ENCODE results near the gene SDK2. TPM values are rescaled to one million over a fixed set of nuclear protein-coding genes. Genes with fewer than 3 reads are reported as not detected.

Gene SDK2
- total and polyA plus RNA-seq, 7 experiments from 2014 or later: 0.64 to 14.1 (median 8.2) TPM

- Histone ChIP-seq H3K27me3 (ENCODE audit: control insufficient read depth in 2 of 2, insufficient read depth in 2 of 2, low read length in 2 of 2) (no peaks in the 10 kb centered on the region), H3K4me1 (ENCODE audit: control insufficient read depth in 2 of 2, insufficient read depth in 2 of 2, low read length in 2 of 2) (peaks cover 40 to 56% of the 10 kb centered on the region in 2 donors), H3K27ac (ENCODE audit: low read depth, low read length) (peak overlapping the region; percentile 31), H3K9me3 (ENCODE audit: control insufficient read depth in 2 of 3, low read length in 3 of 3) (no peaks in the 10 kb centered on the region), H3K4me3 (ENCODE audit: low read length) (no peak overlapping the region), H3K36me3 (ENCODE audit: control insufficient read depth in 2 of 3, insufficient read depth in 3 of 3, low read length in 3 of 3) (no peaks in the 10 kb centered on the region)
- CTCF ChIA-PET: interaction anchor here (0.8 kb wide), 1 partner anchor 10 kb away, joined by 3 read pairs; no protein-coding TSS in a partner anchor
- intact Hi-C loops (cut with micrococcal nuclease): no loop called here
- Mint-ChIP-seq H3K27ac (peak overlapping the region; percentile 10 to 99 (median 94)), H3K36me3 (no peaks in the 10 kb centered on the region), H3K27me3 (no peaks in the 10 kb centered on the region), H3K4me1 (peaks cover 37 to 92% (median 81%) of the 10 kb centered on the region in 7 donors), H3K9me3 (no peaks in the 10 kb centered on the region), H3K4me3 (peak overlapping the region in 5 of 10 donors; percentile 0 to 89 (median 21))
- ATAC-seq: no peak
- no peak for DNase-seq
- POLR2A ChIA-PET: no interaction called here
Observed at GRCh38 chr17:73589363-73589980, 54.8 kb downstream of the SDK2 start.

DNA sequence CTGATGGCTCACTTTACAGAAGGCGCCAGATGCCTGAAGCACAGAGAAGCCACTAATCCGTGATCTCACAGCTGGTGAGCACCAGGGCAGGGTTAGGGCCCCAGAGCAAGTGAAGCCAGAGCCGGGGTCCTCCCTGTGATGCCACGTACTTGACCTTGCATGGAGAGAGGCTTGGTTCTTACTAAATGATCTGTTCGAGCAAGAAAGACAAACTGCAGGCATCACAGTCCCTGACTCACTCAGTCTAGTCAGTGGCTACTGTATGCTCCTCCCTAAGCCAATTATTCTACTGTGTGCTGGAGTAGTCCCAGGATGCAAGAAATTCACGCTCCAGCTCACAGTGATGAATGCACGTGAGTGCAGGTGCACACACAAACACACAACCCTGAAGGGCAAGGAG is 55.4 kb downstream of the SDK2 start:
- Mint-ChIP-seq H3K9me3 (no peaks in the 10 kb centered on the region), H3K27ac (peak overlapping the region; percentile 10 to 99 (median 94)), H3K4me3 (peak overlapping the region in 3 of 10 donors; percentile 3 to 89 (median 8)), H3K27me3 (no peaks in the 10 kb centered on the region), H3K4me1 (peaks cover 32 to 86% (median 75%) of the 10 kb centered on the region in 7 donors), H3K36me3 (no peaks in the 10 kb centered on the region)
- ChIA-PET POLR2A (interaction anchor here (1.6 kb wide), 1 partner anchor 10 kb away, joined by 4 read pairs; no protein-coding TSS in a partner anchor), CTCF (interaction anchor here (0.8 kb wide), 1 partner anchor 9 kb away, joined by 3 read pairs; no protein-coding TSS in a partner anchor)
- peaks cover 34 to 50% of the 10 kb centered on the region in 2 donors for H3K4me1 ChIP-seq (ENCODE audit: control insufficient read depth in 2 of 2, insufficient read depth in 2 of 2, low read length in 2 of 2)
- intact Hi-C loops (cut with micrococcal nuclease): no loop called here
- peak overlapping the region; percentile 31 for H3K27ac ChIP-seq (ENCODE audit: low read depth, low read length)
- no peaks in the 10 kb centered on the region for H3K9me3 ChIP-seq (ENCODE audit: control insufficient read depth in 2 of 3, low read length in 3 of 3)
- no peak overlapping the region for H3K4me3 ChIP-seq (ENCODE audit: low read length)
- no peaks in the 10 kb centered on the region for H3K27me3 ChIP-seq (ENCODE audit: control insufficient read depth in 2 of 2, insufficient read depth in 2 of 2, low read length in 2 of 2)
- DNase-seq (no peak), ATAC-seq (no peak)
- H3K36me3 ChIP-seq (ENCODE audit: control insufficient read depth in 2 of 3, insufficient read depth in 3 of 3, low read length in 3 of 3): no peaks in the 10 kb centered on the region

DNA sequence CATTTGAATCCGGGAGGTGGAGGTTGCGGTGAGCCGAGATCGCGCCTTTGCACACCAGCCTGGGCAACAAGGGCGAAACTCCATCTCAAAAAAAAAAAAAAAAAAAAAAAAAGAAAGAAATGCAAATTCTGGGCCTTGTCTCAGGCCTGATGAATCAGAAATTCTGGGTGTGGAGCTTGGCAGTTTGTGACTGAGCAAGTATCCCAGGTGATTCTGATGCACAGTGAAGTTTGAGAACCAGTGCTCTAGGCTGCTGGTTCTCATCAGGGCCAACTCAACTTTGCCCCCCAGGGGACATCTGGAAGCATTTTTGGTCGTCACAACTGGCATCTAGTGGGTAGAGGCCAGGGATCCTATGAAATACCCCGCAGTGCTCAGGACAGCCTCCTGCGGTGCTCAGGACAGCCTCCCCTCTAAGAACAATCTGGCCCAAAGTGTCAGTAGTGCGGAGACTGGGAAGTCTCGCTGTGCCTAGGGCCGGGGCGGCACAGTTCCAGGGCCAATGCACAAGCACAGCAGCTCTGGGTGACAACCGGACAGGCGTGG is 55.9 kb downstream of the SDK2 start:
- intact Hi-C loops (cut with micrococcal nuclease): no loop called here
- peak overlapping the region in 8 of 9 donors; percentile 5 to 99 (median 95) for H3K27ac Mint-ChIP-seq
- H3K27me3 ChIP-seq (ENCODE audit: control insufficient read depth in 2 of 2, insufficient read depth in 2 of 2, low read length in 2 of 2): no peaks in the 10 kb centered on the region
- H3K36me3 ChIP-seq (ENCODE audit: control insufficient read depth in 2 of 3, insufficient read depth in 3 of 3, low read length in 3 of 3): no peaks in the 10 kb centered on the region
- peaks cover 32 to 81% (median 70%) of the 10 kb centered on the region in 7 donors for H3K4me1 Mint-ChIP-seq
- H3K9me3 Mint-ChIP-seq: no peaks in the 10 kb centered on the region
- no peaks in the 10 kb centered on the region for H3K36me3 Mint-ChIP-seq
- H3K4me3 ChIP-seq (ENCODE audit: low read length): no peak overlapping the region
- ChIA-PET CTCF (interaction anchor here (0.6 kb wide), 1 partner anchor 13 kb away, joined by 5 read pairs; no protein-coding TSS in a partner anchor), POLR2A (interaction anchor here (1.2 to 1.6 kb wide), 2 partner anchors 10 to 133 kb away, joined by 4 read pairs; no protein-coding TSS in a partner anchor)
- H3K4me1 ChIP-seq (ENCODE audit: control insufficient read depth in 2 of 2, insufficient read depth in 2 of 2, low read length in 2 of 2): peaks cover 29 to 45% of the 10 kb centered on the region in 2 donors
- H3K9me3 ChIP-seq (ENCODE audit: control insufficient read depth in 2 of 3, low read length in 3 of 3): no peaks in the 10 kb centered on the region
- ATAC-seq (no peak), DNase-seq (no peak)
- H3K27ac ChIP-seq (ENCODE audit: low read depth, low read length): no peak overlapping the region
- H3K27me3 Mint-ChIP-seq: no peaks in the 10 kb centered on the region
- H3K4me3 Mint-ChIP-seq: no peak overlapping the region

DNA sequence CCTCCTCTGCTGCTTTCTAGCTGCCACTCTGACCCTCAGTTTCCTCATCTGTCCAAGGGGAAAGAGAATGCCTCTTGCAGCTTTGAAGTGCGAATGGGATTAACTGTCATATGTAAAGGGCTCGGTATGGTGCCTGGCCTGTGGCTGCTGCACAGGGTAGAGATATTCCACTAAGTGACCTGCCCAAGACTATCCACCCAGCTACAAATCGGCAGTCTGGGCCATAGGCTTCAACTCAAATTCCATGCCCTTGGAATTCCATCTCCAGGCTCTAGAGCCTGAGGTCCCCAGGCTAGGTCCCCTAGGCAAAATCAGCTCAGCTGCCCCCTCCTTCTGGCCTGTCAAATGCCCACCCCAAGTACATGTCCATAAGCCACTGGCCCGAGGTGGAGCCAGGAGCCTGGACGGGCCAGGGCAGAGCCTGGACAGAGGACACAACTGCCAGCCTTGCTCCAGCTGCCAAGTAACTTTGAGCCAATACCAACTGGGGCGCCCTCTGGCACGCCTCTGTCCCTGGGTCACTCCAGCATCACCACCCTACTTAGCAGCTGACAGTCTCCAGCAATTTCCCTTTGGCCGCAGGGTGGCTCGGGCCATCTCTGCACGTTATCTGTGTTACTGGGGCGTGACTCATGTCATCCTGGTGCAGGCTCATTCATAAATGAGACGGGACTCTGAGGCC is 57.2 kb downstream of the SDK2 start:
- POLR2A ChIA-PET: interaction anchor here (1.2 to 1.6 kb wide), 2 partner anchors 8 to 135 kb away, joined by 4 read pairs; no protein-coding TSS in a partner anchor
- no peaks in the 10 kb centered on the region for H3K27me3 Mint-ChIP-seq
- no peaks in the 10 kb centered on the region for H3K9me3 Mint-ChIP-seq
- Histone ChIP-seq H3K36me3 (ENCODE audit: control insufficient read depth in 2 of 3, insufficient read depth in 3 of 3, low read length in 3 of 3) (no peaks in the 10 kb centered on the region), H3K4me1 (ENCODE audit: control insufficient read depth in 2 of 2, insufficient read depth in 2 of 2, low read length in 2 of 2) (peaks cover 16 to 32% of the 10 kb centered on the region in 2 donors), H3K4me3 (ENCODE audit: low read length) (no peak overlapping the region), H3K9me3 (ENCODE audit: control insufficient read depth in 2 of 3, low read length in 3 of 3) (no peaks in the 10 kb centered on the region), H3K27me3 (ENCODE audit: control insufficient read depth in 2 of 2, insufficient read depth in 2 of 2, low read length in 2 of 2) (no peaks in the 10 kb centered on the region), H3K27ac (ENCODE audit: low read depth, low read length) (no peak overlapping the region)
- intact Hi-C loops (cut with micrococcal nuclease): no loop called here
- H3K4me3 Mint-ChIP-seq: no peak overlapping the region
- H3K36me3 Mint-ChIP-seq: no peaks in the 10 kb centered on the region
- peaks cover 26 to 68% (median 62%) of the 10 kb centered on the region in 7 donors for H3K4me1 Mint-ChIP-seq
- CTCF ChIA-PET: interaction anchor here (0.6 to 2.9 kb wide), 2 partner anchors 60 to 409 kb away, joined by 3 to 13 read pairs; no protein-coding TSS in a partner anchor
- no peak for ATAC-seq
- DNase-seq: no peak
- H3K27ac Mint-ChIP-seq: peak overlapping the region in 7 of 9 donors; percentile 7 to 97 (median 74)

DNA sequence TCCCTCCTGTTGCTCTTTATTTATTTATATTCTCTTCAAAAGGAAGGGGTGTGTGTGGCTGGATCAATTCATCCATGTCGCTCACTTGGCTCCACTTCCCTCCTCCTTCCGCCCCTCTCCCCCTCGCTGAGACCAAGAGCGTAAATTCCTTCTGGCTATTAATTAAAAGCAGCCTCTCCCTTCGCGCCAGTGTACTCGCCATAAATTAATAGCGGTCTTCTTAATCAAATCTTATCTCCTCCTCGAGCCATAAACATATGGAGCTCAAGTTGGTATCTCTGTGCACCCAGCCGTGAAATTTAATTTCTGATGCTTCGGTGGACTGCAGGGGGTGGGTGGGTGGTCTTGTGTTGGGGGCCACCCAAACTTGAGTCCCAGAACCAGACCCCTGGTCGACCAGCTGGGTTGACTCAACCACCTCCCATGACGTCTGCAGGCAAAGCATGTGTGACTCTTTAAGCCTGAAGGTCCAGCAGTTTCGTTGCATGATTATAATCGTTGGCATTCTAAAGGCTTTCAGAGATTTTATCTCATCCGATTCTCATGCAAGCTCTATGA is 57.9 kb downstream of the SDK2 start:
- intact Hi-C loops (cut with micrococcal nuclease): no loop called here
- peak overlapping the region in 1 of 10 donors; percentile 17 for H3K4me3 Mint-ChIP-seq
- H3K9me3 Mint-ChIP-seq: no peaks in the 10 kb centered on the region
- H3K9me3 ChIP-seq (ENCODE audit: control insufficient read depth in 2 of 3, low read length in 3 of 3): no peaks in the 10 kb centered on the region
- H3K4me3 ChIP-seq (ENCODE audit: low read length): no peak overlapping the region
- peaks cover 22 to 61% (median 58%) of the 10 kb centered on the region in 7 donors for H3K4me1 Mint-ChIP-seq
- H3K36me3 ChIP-seq (ENCODE audit: control insufficient read depth in 2 of 3, insufficient read depth in 3 of 3, low read length in 3 of 3): no peaks in the 10 kb centered on the region
- no peaks in the 10 kb centered on the region for H3K27me3 ChIP-seq (ENCODE audit: control insufficient read depth in 2 of 2, insufficient read depth in 2 of 2, low read length in 2 of 2)
- peak overlapping the region in 8 of 9 donors; percentile 3 to 83 (median 36) for H3K27ac Mint-ChIP-seq
- H3K27me3 Mint-ChIP-seq: no peaks in the 10 kb centered on the region
- H3K27ac ChIP-seq (ENCODE audit: low read depth, low read length): no peak overlapping the region
- CTCF ChIA-PET: interaction anchor here (0.6 to 2.9 kb wide), 3 partner anchors 58 to 124 kb away, joined by 3 to 13 read pairs (median 7); partner anchors contain the start of gene SDK2
- POLR2A ChIA-PET: no interaction called here
- peaks cover 10 to 25% of the 10 kb centered on the region in 2 donors for H3K4me1 ChIP-seq (ENCODE audit: control insufficient read depth in 2 of 2, insufficient read depth in 2 of 2, low read length in 2 of 2)
- no peaks in the 10 kb centered on the region for H3K36me3 Mint-ChIP-seq
- ATAC-seq: no peak
- DNase-seq: no peak

DNA sequence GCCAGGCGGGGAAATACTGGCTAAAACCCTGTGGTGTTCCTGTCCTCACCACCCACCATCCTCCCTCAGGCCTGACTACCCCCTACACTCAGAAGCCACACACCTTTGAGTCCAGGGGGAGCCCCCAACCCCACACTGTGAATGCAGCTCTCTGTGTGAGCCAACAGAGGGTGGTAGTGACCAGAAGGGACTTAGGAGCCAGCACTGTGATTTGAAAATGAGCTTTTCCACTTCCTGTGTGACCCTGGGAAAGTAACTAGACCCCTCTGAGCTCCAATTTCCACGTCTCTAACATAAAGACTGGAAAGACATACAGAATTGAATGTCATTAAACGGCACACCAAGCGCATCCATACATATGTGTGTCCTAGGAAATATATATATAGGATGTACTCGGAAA is 58.7 kb downstream of the SDK2 start:
- no peaks in the 10 kb centered on the region for H3K27me3 ChIP-seq (ENCODE audit: control insufficient read depth in 2 of 2, insufficient read depth in 2 of 2, low read length in 2 of 2)
- Mint-ChIP-seq H3K9me3 (no peaks in the 10 kb centered on the region), H3K27ac (peak overlapping the region in 5 of 9 donors; percentile 35 to 57 (median 43)), H3K36me3 (no peaks in the 10 kb centered on the region), H3K4me3 (no peak overlapping the region), H3K27me3 (no peaks in the 10 kb centered on the region), H3K4me1 (peaks cover 17 to 55% (median 51%) of the 10 kb centered on the region in 7 donors)
- no peaks in the 10 kb centered on the region for H3K36me3 ChIP-seq (ENCODE audit: control insufficient read depth in 2 of 3, insufficient read depth in 3 of 3, low read length in 3 of 3)
- ChIA-PET CTCF (interaction anchor here (0.6 to 2.9 kb wide), 5 partner anchors 55 to 125 kb away, joined by 3 to 13 read pairs (median 4); partner anchors contain the start of gene SDK2), POLR2A (interaction anchor here (0.7 kb wide), 1 partner anchor 97 kb away, joined by 3 read pairs; no protein-coding TSS in a partner anchor)
- H3K27ac ChIP-seq (ENCODE audit: low read depth, low read length): no peak overlapping the region
- intact Hi-C loops (cut with micrococcal nuclease): no loop called here
- H3K9me3 ChIP-seq (ENCODE audit: control insufficient read depth in 2 of 3, low read length in 3 of 3): no peaks in the 10 kb centered on the region
- no peak overlapping the region for H3K4me3 ChIP-seq (ENCODE audit: low read length)
- ATAC-seq: peak; percentile 48
- DNase-seq: peak in 1 of 9 donors; percentile 22
- peaks cover 4 to 17% of the 10 kb centered on the region in 2 donors for H3K4me1 ChIP-seq (ENCODE audit: control insufficient read depth in 2 of 2, insufficient read depth in 2 of 2, low read length in 2 of 2)

Measured in naive thymus-derived CD4-positive, alpha-beta T cell (primary cell).